ENCODE data around the gene KLRB1. TPM values are rescaled to one million over a fixed set of nuclear protein-coding genes. Genes with fewer than 3 reads are reported as not detected.
"Not testable (repeated sequence)": the region's sequence is repeated elsewhere in the genome, so short reads cannot be mapped to it uniquely, and the experiment has no call there.

Gene KLRB1
- total and polyA plus RNA-seq, 12 donors: 0.13 to 1.7 (median 0.48) TPM; not detected in 1

GRCh38 chr12:9648701-9649531 is 41.2 kb upstream of the KLRB1 start:
- intact Hi-C loops (cut with DNase I): no loop called here
- H3K4me3 ChIP-seq: peak overlapping the region in 3 of 4 donors; percentile 63 to 83 (median 71)
- no peaks in the 10 kb centered on the region for H3K36me3 ChIP-seq (replicated peaks in 1 of 2)
- TF ChIP-seq CTCF (IDR thresholded peaks at IDR 0.05) (no peak), POLR2A (IDR thresholded peaks at IDR 0.05) (no peak)
- DNase-seq: no peak
- H3K9me3 ChIP-seq (replicated peaks in 1 of 3): no peaks in the 10 kb centered on the region
- H3K4me1 ChIP-seq (replicated peaks in 1 of 2): peaks cover 6 to 10% of the 10 kb centered on the region in 2 donors
- 26 to 33% (median 30%) methylated on average over 13 of the region's 13 CpGs for WGBS, 4 donors
- H3K27me3 ChIP-seq: no peaks in the 10 kb centered on the region
- H3K27ac ChIP-seq: peak overlapping the region in 4 of 5 donors; percentile 59 to 85 (median 75)

- no peaks in the 10 kb centered on the region for H3K9me3 ChIP-seq (replicated peaks in 1 of 3)
- peak overlapping the region in 4 of 5 donors; percentile 59 to 85 (median 75) for H3K27ac ChIP-seq
- intact Hi-C loops (cut with DNase I): no loop called here
- H3K27me3 ChIP-seq: no peaks in the 10 kb centered on the region
- DNase-seq: peak; percentile 65 to 77 (median 72)
- H3K4me1 ChIP-seq (replicated peaks in 1 of 2): peaks cover 6 to 10% of the 10 kb centered on the region in 2 donors
- peak overlapping the region in 3 of 4 donors; percentile 63 to 83 (median 71) for H3K4me3 ChIP-seq
- TF ChIP-seq POLR2A (IDR thresholded peaks at IDR 0.05) (peak in 1 of 2 donors; percentile 59), CTCF (IDR thresholded peaks at IDR 0.05) (no peak)
- no peaks in the 10 kb centered on the region for H3K36me3 ChIP-seq (replicated peaks in 1 of 2)
- WGBS, 4 donors: 0% methylated on average over 18 to 55 of the region's 55 CpGs
Observed at GRCh38 chr12:9647825-9648700, 40.3 kb upstream of the KLRB1 start.

- no peak for TF ChIP-seq POLR2A (IDR thresholded peaks at IDR 0.05)
- no peak for TF ChIP-seq CTCF (IDR thresholded peaks at IDR 0.05)
- Histone ChIP-seq H3K9me3 (replicated peaks in 1 of 3) (no peaks in the 10 kb centered on the region), H3K4me3 (peak overlapping the region in 2 of 4 donors; percentile 71 to 83), H3K36me3 (replicated peaks in 1 of 2) (no peaks in the 10 kb centered on the region), H3K27me3 (no peaks in the 10 kb centered on the region), H3K27ac (peak overlapping the region in 4 of 5 donors; percentile 59 to 85 (median 75)), H3K4me1 (replicated peaks in 1 of 2) (peaks cover 6 to 10% of the 10 kb centered on the region in 2 donors)
- 42 to 44% (median 43%) methylated on average over 13 of the region's 13 CpGs for WGBS, 4 donors
- no peak for DNase-seq
- intact Hi-C loops (cut with DNase I): no loop called here
Observed at GRCh38 chr12:9646794-9647781, 39.4 kb upstream of the KLRB1 start.

GRCh38 chr12:9644985-9645551 is 37.4 kb upstream of the KLRB1 start:
- 72 to 90% (median 85%) methylated on average over 1 of the region's 1 CpG for WGBS, 4 donors

More at GRCh38 chr12:9644985-9645551, 37.4 kb upstream of the KLRB1 start:
- H3K36me3 ChIP-seq (replicated peaks in 1 of 2); H3K27me3 ChIP-seq; H3K27ac ChIP-seq; DNase-seq; H3K9me3 ChIP-seq (replicated peaks in 1 of 3); H3K4me3 ChIP-seq; intact Hi-C loops (cut with DNase I): not testable (repeated sequence)
- H3K4me1 ChIP-seq (replicated peaks in 1 of 2): peaks cover 6 to 10% of the 10 kb centered on the region in 2 donors
